GM21367 (cell line): ENCODE measurements around the gene TSSK6.

Experiments
- ATAC-seq: cut with Tn5 transposase; IDR thresholded peaks from one replicate; pipeline ENCODE4 v1.9.1; 2021; ENCODE audit not compliant: unreplicated experiment

The TSSK6 gene

DNA sequence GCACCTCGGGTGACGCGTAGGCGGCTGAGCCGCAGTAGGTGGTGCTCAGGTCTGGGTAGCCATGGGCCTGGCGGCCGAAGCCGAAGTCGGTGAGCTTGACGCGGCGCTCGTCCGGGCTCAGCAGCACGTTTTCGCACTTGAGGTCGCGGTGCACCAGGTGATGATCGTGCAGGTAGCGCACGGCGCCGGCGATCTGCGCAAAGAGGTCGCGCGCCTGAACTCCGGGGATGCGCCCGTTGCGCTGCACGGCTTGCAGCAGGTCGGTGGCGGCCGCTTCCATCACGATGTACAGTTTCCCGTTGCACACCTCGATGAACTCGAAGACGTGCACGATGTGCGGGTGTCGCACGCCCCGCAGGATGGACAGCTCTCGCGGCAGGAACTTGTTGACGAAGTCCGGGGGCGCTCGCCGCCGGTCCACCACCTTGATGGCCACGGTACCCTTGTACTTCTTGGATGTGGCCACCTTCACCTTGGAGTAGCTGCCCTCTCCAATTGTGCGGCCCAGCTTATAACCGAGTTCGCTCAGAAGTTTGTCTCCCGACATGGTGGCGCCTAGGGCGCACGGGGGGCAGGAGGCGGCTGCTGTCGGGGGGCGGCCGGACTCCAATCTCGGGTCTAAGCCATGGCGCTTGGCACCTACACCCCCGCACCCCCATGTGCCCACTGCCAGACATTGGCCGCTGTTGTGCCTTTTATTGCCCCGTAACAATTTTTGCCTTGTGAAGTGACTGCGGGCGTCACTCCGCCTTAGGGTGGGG, at the start of gene TSSK6:
TSS of gene TSSK6 (minus strand) at position 668 of the 761 bp plus-strand sequence. CDS start at position 547, 121 bp downstream.
- no peak for ATAC-seq

DNA sequence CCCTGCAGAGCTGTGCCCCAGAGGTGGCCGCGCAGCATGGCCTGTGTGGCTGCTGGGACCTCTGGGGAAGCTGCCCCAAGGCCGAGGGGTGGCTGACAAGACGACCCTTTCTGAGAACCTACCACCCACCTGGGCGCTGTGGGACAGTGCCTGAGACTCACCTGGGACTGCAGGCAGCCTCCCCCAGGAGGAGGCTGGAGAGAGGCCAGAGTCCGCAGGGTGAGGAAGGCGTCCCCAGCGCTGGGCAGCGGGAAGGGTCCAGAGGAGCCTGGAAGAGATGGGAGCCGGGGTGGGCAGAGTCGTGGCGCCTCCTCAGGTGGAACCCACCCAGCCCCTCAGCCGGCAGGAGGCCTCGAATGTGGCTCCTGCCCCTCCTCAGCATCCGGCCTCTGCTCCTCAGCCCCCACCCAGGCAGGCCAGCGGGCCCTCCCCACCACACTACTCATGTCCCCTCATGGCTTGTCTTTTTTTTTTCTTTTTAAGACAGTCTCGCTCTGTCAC, 48.0 kb upstream of the TSSK6 start:
- no peak for ATAC-seq

DNA sequence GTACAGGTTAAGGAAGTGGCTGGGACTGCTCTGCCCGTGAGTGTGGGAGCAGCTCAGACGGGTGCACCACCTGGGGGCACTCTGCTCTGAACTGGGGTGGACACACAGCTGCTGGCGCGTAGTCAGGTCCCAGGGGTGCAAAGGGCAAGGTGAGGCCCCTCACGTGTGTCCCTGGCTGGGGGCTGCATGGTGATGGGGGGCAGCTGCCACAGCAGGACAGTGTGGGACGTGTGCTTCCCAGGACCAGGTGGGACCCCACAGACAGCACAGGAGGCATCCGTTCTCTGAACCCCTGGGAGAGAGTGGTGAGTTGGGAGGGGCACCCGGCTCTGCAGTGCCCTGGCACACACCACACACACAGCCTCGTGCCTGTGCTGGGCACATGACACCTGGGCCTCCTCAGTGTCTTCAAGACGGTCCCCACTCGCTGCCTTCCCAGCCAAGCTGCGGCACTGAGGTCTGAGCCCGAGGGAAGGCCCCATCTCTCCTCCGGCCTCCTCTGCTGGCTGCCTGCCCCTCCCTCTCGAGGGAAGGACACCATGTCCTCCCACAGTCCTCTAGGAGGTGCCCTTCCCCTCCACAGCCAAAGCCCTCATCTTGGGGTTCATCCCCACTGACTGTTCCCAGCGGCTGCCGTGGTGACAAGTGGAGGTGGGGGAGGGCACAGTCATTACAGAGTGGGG, 47.5 kb upstream of the TSSK6 start:
- no peak for ATAC-seq

DNA sequence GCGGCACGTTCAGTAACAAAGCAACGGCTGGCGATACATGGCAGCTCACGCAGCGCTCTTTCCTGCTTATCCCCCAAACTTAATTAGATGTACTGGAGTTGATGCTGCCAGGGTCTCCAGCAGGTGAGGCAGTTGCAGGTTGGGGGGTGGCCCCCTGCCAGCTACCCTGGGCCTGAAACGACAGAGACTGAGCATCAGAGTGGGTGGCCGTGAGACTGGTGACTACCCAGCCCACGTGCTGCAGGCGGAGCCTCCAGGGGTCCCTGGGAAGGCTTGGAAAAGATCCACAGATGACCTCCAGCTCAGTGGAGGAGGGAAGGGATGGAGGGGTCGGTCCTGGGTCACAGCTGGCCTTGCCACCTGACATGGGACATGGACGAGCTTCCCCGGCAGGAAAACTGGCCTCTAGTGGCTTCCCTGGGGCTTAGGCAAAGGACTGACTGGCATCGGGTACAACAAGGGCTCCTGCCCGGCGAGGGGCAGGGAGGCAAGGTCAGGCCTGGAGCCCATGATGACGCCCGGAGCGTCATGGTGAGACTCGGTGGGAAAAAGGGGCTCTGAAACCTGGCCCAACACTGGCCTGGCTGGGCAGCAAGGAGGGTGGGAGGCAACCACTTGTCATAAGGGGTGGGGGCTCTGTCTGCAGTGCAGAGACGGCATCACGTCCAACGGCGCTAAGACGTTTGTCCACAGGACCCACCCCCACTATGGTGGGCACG, 46.8 kb upstream of the TSSK6 start:
- ATAC-seq, result no peak

DNA sequence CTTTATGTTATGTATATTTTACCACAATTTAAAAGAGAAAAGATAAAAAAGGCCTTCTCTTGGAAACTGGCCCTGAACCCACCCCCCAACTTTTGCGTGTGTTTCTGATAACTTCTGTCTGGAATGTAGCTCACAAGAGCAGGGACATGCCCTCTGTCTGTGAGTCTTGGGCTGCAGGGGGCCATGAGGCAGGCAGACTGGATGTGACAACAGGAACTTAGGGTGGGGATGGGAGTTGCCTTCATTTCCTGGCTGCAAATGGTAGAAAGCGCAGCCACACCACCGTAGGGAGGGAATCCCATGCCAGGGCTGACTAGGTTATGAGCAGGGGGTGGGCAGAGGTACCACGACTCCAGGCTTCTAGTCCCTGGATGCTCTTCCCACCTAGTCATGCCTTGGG, 44.6 kb upstream of the TSSK6 start:
- no peak for ATAC-seq

DNA sequence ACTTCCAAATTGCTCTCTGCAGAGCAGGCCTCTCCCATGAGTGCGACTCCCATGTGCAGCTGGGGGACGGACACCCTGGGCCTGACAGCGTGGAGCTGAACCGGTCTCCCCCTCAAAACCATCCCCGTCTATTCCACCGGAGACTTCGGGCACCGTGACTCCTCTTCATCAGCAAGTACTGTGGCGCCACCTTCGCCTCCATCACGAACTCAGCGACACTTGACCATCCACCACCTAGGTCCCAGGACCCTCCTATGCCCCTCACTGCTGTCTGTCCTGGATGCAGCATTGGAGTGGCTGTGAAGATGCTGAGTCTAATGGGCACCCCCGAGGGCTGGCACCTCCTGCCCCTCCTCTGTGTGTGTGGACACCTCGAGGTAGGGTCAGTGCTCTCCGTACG, 43.3 kb upstream of the TSSK6 start:
- no peak for ATAC-seq

DNA sequence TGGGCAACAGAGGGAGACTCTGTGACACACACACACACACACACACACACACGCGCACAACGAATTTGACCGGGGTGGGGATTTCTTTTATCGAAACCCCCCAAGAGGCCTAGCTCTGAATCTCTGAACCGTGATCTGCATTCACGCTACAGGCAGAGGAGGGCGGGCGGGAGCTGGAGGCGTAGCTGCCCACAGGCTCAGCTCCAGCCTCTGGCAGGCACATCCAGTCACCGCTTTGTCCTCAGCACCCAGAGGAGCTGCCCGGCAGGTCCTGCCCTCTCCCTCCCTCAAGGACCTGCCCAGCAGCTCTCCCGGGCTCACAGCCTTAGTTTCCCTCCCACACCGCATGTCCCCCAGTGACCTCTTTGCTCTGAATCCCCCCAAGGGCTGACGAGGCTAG, 42.7 kb upstream of the TSSK6 start:
- ATAC-seq, result no peak

DNA sequence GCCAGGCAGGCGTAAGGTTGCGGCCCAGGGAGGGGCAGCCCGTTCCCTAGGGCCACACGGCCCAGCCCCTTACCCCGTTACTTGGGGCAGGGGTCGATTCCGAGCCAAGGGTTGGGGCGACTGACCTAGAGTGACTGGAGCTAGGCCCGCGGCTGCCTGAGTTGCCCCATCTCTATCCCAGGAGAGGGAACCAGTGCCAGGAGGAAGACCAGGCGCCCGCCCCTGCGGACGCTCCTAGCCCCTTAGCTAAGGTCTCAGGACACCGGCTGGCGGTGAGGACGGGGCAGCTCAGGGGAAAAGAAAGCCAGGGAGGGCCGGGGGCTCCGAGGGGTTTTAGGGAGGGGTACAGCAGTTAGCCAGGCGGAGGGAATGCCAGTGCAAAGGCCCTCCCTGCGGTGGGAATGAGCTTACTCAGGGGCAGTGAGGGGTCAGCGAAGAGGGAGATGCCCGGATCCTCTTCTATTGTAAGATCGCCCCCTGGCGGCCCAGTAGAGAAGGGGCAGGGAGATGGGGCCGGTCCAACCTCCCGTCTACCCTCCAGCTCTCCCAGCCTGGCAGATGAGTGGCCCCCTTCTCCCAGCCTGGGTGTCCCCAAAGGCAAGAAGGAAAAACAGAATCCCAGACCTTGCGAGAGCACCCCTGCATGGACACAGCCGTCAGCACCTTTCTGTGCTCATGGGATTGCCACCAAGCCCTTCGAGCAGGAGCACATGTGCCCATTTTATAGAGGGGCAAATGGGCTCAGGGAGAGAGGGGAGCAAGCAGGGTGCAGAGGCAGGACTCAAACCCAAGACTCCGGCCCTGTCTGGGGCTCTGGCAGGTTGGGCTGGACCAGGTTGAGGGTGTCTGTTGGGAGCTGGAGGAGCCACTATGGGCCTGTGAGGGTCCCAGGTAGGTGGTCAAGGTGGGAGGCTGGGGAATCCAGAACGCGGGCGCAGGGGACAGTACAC, 39.0 kb upstream of the TSSK6 start:
- no peak for ATAC-seq

DNA sequence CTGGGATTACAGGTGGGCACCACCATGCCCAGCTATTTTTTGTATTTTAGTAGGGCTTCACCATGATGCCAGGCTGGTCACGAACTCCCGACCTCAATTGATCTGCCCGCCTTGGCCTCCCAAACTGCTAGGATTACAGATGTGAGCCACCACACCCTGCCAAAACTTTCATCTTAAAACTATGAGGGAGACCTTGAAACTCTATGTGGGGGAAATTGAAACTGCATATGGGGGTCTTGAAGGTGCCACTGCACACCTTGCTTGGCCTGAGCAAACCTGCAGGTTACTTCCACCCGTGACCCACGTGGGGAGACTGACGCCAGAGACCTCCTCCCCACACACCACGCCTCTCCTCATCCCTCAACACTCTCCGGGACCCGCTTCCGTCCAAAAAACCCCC, 38.3 kb upstream of the TSSK6 start:
- ATAC-seq, result no peak

DNA sequence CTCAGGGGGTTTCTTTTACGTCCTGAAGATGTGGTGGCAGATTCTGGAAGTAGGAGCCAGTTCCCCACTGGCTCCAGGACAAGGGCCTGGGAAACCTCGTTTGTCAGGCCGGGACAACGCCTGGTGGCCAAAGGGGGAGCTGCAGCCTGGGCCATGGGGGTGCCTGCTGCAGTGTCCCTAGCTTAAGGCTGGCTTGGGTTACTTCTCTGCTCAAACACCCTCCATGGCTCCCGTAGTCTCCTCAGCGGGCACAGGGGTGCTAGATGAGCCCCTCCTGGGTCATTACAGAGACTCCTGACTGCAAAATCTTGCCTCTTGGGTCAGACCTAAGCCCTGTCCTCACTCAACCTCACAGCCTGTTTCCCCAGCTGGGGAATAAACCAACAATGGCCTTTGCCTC, 37.5 kb upstream of the TSSK6 start:
- ATAC-seq, result no peak

DNA sequence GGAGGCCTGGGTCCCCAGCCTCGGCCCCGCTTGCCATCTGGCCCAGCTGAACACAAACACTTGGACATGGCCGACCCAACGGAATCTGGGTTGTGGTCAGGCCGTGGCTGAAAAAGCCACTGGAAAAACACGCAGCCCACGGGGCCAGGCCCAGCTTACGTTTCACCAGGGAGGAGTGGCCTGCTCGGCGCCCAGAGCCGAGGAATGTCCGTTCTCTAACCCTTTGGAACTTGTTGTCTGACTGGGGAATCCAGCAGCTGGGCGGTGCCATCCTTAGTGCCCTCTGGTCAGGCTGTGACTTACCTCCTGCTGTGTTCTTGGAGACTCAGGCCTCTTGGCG, 36.5 kb upstream of the TSSK6 start:
- ATAC-seq, result no peak

DNA sequence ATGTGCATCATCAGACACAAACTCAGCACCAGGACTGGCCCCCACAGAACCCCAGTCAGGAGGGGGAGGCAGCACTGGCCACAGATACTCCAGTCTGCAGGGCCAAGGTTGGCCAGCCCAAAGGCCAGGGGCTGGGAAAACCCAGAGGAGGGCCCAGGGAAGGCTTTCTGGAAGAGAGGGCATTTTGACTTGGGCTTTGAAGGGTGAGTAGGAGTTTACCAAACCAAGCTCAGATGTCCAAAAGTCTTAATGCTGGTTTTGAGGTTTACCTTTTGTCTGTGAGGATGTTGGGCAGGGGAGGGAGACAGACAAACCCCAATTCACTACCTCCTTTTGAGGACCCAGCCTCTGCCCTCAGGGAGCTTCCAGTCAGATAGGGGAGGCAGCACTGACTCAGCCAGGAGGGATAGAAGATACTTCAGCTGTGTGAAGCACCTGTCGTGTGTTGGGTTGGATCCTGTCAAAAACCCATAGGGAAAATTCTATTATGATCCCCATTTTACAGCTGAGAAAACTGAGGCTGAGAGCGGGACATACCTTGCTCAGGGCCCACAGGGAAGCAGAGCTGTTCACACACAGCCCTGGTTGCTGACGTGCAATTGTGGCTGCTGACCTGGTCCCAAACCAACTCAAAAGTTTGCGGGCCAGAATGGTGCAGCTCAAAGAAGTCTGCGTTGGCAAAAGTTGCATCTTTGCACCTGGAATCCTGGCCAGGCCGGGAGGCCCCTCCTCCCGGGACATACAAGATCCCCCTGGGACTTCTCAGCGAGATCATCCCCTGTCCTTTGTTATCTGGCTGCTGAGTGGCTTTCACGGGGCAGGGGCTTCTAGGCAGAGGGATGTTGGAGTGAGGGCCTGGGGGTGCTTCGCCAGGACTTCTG, 35.9 kb upstream of the TSSK6 start:
- ATAC-seq, result no peak

DNA sequence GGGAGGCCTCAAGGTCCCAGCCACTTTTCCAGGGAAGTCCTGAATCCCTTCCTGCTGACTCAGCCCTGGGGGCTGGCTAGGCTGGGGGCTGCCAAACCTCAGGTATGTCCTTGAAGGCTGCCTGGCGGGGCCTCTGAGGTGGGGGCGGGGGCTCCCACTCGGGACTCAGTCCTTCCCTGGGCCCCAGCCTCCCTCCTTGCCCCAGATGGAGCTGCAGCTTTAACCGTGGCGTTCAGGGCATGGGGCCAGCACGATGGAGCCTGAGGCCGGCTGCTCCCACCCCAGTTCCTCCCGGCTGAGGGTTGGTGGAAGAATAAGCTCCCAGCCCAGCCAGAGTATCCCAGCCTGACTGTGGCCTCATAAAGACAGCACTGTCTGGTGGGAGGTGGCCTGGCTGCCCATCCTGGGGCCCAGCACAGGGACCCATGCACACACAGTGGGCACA, 35.2 kb upstream of the TSSK6 start:
- ATAC-seq, result no peak

DNA sequence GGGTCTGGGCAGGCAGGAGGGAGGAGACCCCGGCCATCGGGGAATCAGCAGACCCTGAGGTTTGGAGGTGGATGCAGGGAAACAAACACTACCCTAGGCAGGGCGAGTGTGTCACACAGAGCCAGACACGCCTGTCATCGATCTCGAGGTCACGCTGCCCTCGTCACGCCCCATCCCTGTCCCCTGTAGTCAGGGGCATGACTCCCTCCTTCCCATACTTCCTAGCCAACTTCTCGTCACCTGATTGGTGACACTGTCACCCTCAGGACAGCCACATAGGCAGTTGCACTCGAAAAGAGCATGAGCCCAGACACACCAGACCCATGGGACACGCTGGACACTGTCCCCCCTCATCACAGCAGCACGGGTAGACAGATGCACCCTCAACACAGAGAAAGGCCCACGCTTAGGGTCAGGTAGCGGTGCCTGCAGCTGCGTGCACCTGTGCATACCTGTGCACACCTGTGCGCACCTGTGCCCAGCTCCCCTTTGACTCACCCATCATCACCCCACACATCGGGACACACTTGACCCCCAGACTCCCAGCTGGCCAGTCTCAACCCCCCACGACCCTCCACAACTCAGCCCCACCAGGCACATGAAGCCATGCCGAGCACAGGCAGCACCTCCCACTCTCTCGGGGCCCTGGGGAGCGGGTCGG, 34.6 kb upstream of the TSSK6 start:
- ATAC-seq, result no peak

DNA sequence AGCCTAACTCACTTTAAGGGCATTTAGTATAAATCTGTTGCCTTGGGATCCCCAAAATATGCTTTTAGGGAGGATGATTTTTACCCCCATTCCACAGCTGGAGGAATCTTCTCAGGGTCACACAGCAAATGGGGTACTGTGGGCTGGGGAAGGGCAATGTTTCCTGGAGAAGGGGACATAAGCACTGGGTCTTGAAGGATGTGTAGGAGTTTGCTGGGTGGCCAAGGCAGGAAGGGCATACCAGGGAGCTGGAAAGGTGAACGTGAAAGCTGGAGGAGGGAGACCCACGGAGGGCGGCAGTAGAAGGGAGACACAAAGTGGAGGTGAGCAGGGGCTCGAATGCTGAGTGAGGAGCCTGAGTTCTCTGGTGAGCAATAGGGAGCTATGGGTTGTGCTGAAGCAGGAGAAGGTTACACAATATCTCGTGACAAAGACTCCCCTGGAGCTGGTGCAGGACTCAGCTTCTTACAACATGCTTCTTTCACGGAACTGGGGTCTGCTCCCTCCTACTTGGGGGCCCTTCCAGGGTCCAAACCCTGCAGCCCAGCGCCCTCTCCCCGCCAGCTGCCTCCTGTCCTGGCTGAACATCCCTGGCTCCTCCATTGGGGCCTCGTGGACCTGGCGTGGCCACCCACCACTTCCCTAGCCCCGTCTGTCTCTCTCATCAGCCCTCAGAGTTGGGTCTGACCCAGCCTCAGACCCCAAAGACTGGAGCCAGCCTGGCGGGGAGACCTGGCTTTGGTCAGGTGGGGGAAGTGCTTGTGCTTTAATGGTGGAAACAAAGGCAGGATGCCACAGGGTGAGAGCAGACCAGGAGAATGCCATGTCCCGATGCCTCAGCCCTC, 33.8 kb upstream of the TSSK6 start:
- no peak for ATAC-seq

DNA sequence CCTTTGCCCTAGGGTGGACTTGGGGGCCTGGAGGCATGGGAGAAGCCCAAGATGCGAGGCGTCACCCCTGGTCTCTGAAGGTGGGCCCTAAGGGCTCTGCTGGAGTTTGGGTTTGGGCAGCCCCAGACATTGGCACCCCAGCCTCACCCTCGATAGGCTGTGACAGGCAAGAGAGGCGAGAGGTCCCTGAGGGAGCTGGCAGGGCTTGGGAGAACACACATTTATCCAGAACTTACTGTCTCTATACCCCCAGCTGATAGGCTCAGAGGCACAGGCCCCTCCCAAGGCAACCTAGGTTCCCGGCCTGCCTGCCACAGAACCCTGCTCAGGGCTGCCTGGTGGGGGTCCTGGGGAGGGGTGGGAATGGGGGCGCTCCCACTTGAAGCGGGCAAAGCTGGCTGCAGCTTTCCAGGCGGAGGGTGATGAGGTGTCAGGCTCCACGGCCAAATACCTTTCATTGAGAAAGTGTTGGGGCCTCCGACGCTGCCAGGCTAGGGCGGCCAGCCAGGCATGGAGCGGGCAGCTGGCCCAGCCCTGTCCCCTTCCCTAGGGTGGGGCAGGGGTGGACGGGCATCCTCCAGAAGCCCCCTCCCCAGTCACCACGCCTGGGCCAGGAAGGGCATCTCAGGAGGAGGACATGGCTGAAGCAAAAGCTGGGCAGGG, 32.5 kb upstream of the TSSK6 start:
- no peak for ATAC-seq

DNA sequence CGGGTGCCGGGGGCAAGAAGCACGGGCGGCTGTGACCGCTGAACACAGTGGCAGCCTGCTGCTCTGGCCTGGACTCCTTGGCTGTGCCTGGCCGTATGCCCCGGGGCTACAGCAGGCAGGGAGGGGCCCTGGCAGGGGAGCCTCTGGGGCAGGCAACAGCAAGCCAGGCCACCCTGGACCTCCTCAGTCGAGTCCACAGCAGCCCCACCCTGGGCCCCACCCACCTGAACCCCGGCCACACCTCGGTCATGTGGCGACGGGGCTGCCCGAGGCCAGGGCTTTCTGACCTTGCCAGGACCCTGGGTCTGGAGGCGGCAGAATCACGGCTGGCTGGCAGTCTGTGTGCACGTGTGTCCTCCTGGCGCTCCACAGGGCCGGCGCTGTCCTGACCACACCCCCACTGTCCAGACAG, 31.4 kb upstream of the TSSK6 start:
- no peak for ATAC-seq

DNA sequence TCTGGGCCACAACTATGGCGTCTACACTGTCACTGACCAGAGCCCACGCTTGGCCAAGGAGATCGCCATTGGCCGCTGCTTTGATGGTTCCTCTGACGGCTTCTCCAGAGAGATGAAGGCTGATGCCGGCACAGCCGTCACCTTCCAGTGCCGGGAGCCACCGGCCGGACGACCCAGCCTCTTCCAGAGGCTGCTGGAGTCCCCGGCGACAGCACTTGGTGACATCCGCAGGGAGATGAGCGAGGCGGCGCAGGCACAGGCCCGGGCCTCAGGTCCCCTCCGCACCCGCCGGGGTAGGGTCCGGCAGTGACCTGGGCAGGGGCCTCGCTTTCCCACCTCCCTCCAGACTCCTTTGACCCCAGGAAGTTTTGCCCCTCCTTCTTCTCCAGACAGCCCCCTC, 30.4 kb upstream of the TSSK6 start:
- no peak for ATAC-seq
